Testis (tissue), 2 donors: ENCODE data around the gene SPINT3.
"Not testable (repeated sequence)": the region's sequence is repeated elsewhere in the genome, so short reads cannot be mapped to it uniquely, and the experiment has no call there.

Source experiments
- CTCF ChIP-seq, 3 experiments: fragments of 450-650 bp in 2 of 3; fragments of 200-600 bp in 1 of 3; sonication (generic) in 1 of 3; IDR thresholded peaks; one replicate each; pipeline ENCODE4 v1.5.1; 2016 to 2019; ENCODE audit warnings: antibody characterized with exemption in 3 of 3, mild to moderate bottlenecking in 2 of 3, moderate library complexity in 1 of 3
- POLR2A ChIP-seq: fragments of 450-650 bp; IDR thresholded peaks from one replicate; pipeline ENCODE4 v1.6.1; 2017; ENCODE audit warnings: antibody characterized with exemption, mild to moderate bottlenecking, moderate library complexity

GRCh38 chr20:45477530-45478148 lies 37.8 kb downstream of the SPINT3 start:
- TF ChIP-seq POLR2A; CTCF (IDR thresholded peaks at IDR 0.05): not testable (repeated sequence)
